Keratinocyte (primary cell): ENCODE measurements around the gene TLE6. TPM values are rescaled to one million over a fixed set of nuclear protein-coding genes. Genes with fewer than 3 reads are reported as not detected.

Experiments
- DNase-seq: peaks from one replicate; pipeline ENCODE4 v3.0.0-alpha.2; 2011; ENCODE audit warnings: low read depth, missing footprints, low spot score
- FAIRE-seq: peaks from 2 replicates; lab custom pipeline; 2011; peaks lifted over from hg19 to GRCh38; lab: Jason Lieb, UNC
- H2AFZ ChIP-seq: 2 replicates; pipeline ENCODE4 v1.6.0; 2012; ENCODE audit warnings: low read length, control low read depth, inconsistent platforms; ENCODE audit not compliant: control insufficient read depth
- H3K27ac ChIP-seq: 2 replicates; pipeline ENCODE4 v1.5.1; 2011; ENCODE audit warnings: low read length; ENCODE audit not compliant: control insufficient read depth, insufficient read depth
- H3K27me3 ChIP-seq: 3 replicates; pipeline ENCODE4 v1.6.0; 2011; ENCODE audit warnings: low read length; ENCODE audit not compliant: control insufficient read depth, insufficient read depth; ENCODE audit errors: extremely low read depth
- H3K36me3 ChIP-seq, 2 experiments: 2 replicates in 1 of 2; 3 replicates in 1 of 2; pipeline ENCODE4 v1.5.1; 2011; ENCODE audit warnings: low read length in 2 of 2, mild to moderate bottlenecking in 1 of 2; ENCODE audit not compliant: control insufficient read depth in 2 of 2, insufficient read depth in 2 of 2; ENCODE audit errors: extremely low read depth in 1 of 2
- H3K4me1 ChIP-seq: 3 replicates; pipeline ENCODE4 v1.5.1; 2011; ENCODE audit warnings: low read length; ENCODE audit not compliant: control insufficient read depth, insufficient read depth; ENCODE audit errors: extremely low read depth
- H3K4me2 ChIP-seq: 3 replicates; pipeline ENCODE4 v1.6.0; 2011; ENCODE audit warnings: low read depth, low read length; ENCODE audit not compliant: control insufficient read depth, insufficient read depth; ENCODE audit errors: extremely low read depth
- H3K4me3 ChIP-seq, 3 experiments: fragments of 200-600 bp in 1 of 3; sonication (generic) in 1 of 3; 2 replicates in 2 of 3; 3 replicates in 1 of 3; pipeline ENCODE4 v1.5.1; 2011 to 2016; ENCODE audit warnings: low read length in 3 of 3, mild to moderate bottlenecking in 3 of 3, control low read depth in 2 of 3, inconsistent platforms in 1 of 3, low read depth in 1 of 3, mixed read lengths in 1 of 3, mixed run types in 1 of 3, moderate library complexity in 1 of 3; ENCODE audit not compliant: control insufficient read depth in 2 of 3, insufficient read depth in 2 of 3; ENCODE audit errors: extremely low read depth in 1 of 3
- H3K79me2 ChIP-seq: 2 replicates; pipeline ENCODE4 v1.6.0; 2012; ENCODE audit warnings: low read length; ENCODE audit not compliant: control insufficient read depth, insufficient read depth
- H3K9ac ChIP-seq: 3 replicates; pipeline ENCODE4 v1.6.0; 2011; ENCODE audit warnings: low read length; ENCODE audit not compliant: control insufficient read depth, insufficient read depth; ENCODE audit errors: extremely low read depth
- H3K9me1 ChIP-seq: 3 replicates; pipeline ENCODE4 v1.6.0; 2011; ENCODE audit warnings: low read length; ENCODE audit not compliant: control insufficient read depth, insufficient read depth; ENCODE audit errors: extremely low read depth
- H3K9me3 ChIP-seq: 2 replicates; pipeline ENCODE4 v1.5.1; 2012; ENCODE audit warnings: low read depth, low read length; ENCODE audit not compliant: control insufficient read depth
- H4K20me1 ChIP-seq: 3 replicates; pipeline ENCODE4 v1.6.0; 2011; ENCODE audit warnings: low read length; ENCODE audit not compliant: control insufficient read depth, insufficient read depth; ENCODE audit errors: extremely low read depth
- EZH2 ChIP-seq: IDR thresholded peaks from one replicate; pipeline ENCODE4 v1.6.1; 2012; ENCODE audit warnings: inconsistent platforms, mild to moderate bottlenecking, low read length, moderate library complexity
- dilution Hi-C: fragments of 300-500 bp; cut with MboI; formaldehyde crosslinking; loops from one replicate; pipeline ENCODE4 v1.7.0; 2020; ENCODE audit warnings: low sequenced_read_pairs; ENCODE audit not compliant: extremely low pct_ligation_motif_present
- polyA plus RNA-seq, 5 experiments: library from polyadenylated mRNA; depleted of rRNA in 3 of 5; stranded (reverse) in 3 of 5; stranded (forward) in 1 of 5; unstranded in 1 of 5; fragments of >200 nt; gene quantifications; 1 replicate in 1 of 5; 2 replicates in 3 of 5; 3 replicates in 1 of 5; pipeline versions ENCODE4 v1.2.1 to v1.2.3, GENCODE V29; 2011 to 2012; ENCODE audit warnings: missing spikeins in 2 of 5, low read depth in 1 of 5, low replicate concordance in 1 of 5
- TF ChIP-seq, protein P1 (sequence below), 3 experiments: IDR thresholded peaks in 1 of 3; conservative IDR thresholded peaks in 1 of 3; optimal IDR thresholded peaks in 1 of 3; 2 replicates in 2 of 3; 3 replicates in 1 of 3; pipeline versions ENCODE3 to v1.5.1; 2011; ENCODE audit warnings: low read length in 3 of 3, mild to moderate bottlenecking in 3 of 3, moderate library complexity in 2 of 3, control low read depth in 1 of 3, inconsistent platforms in 1 of 3; ENCODE audit not compliant: insufficient read depth in 2 of 3; ENCODE audit errors: extremely low read depth in 1 of 3

Gene TLE6
- polyA plus RNA-seq, 1 donor (not counting 4 experiments of a cell fraction or from before 2014, with no cell fraction given), result 1.2 TPM

DNA sequence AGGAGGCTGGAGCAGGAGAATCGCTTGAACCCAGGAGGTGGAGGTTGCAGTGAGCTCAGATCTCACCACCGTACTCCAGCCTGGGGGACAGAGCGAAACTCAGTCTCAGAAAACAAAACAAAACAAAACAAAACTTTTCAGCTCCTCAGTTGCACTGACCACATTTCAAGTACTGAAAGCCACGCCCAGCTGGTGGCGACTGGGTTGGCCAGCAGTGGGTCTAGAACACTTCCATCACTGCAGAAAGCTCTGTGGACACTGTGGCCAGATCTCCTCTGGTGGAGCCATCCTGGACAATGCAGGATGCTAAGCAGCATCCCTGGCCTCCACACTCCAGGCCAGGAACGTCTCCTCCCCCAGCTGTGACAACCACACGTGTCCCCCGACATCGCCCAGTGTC is 30.6 kb downstream of the TLE6 start:
- H4K20me1 ChIP-seq, result no peaks in the 10 kb centered on the region
- FAIRE-seq, result no peak
- dilution Hi-C loops, result no loop called here
- DNase-seq, result no peak
- H3K4me1 ChIP-seq, result no peaks in the 10 kb centered on the region
- H3K27ac ChIP-seq, result no peak overlapping the region
- H2AFZ ChIP-seq, result no peak overlapping the region
- no peak for TF ChIP-seq EZH2
- TF ChIP-seq, protein P1, sequence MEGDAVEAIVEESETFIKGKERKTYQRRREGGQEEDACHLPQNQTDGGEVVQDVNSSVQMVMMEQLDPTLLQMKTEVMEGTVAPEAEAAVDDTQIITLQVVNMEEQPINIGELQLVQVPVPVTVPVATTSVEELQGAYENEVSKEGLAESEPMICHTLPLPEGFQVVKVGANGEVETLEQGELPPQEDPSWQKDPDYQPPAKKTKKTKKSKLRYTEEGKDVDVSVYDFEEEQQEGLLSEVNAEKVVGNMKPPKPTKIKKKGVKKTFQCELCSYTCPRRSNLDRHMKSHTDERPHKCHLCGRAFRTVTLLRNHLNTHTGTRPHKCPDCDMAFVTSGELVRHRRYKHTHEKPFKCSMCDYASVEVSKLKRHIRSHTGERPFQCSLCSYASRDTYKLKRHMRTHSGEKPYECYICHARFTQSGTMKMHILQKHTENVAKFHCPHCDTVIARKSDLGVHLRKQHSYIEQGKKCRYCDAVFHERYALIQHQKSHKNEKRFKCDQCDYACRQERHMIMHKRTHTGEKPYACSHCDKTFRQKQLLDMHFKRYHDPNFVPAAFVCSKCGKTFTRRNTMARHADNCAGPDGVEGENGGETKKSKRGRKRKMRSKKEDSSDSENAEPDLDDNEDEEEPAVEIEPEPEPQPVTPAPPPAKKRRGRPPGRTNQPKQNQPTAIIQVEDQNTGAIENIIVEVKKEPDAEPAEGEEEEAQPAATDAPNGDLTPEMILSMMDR (optimal IDR thresholded peaks at IDR 0.05 in 1 of 3, IDR thresholded peaks at IDR 0.05 in 1 of 3, conservative IDR thresholded peaks at IDR 0.05 in 1 of 3; ENCODE audit: extremely low read depth in 1 of 3, insufficient read depth in 2 of 3, low read length in 3 of 3), result no peak
- H3K36me3 ChIP-seq, result no peaks in the 10 kb centered on the region
- H3K4me3 ChIP-seq, result no peak overlapping the region
- no peak overlapping the region for H3K4me2 ChIP-seq
- H3K9ac ChIP-seq, result no peak overlapping the region
- no peaks in the 10 kb centered on the region for H3K9me1 ChIP-seq
- H3K27me3 ChIP-seq, result no peaks in the 10 kb centered on the region
- no peaks in the 10 kb centered on the region for H3K9me3 ChIP-seq
- no peaks in the 10 kb centered on the region for H3K79me2 ChIP-seq

GRCh38 chr19:3008994-3009393 is 31.6 kb downstream of the TLE6 start:
- Histone ChIP-seq H3K4me1 (no peaks in the 10 kb centered on the region), H3K4me3 (no peak overlapping the region), H2AFZ (no peak overlapping the region), H3K9me3 (no peaks in the 10 kb centered on the region), H3K27ac (no peak overlapping the region), H4K20me1 (no peaks in the 10 kb centered on the region), H3K36me3 (no peaks in the 10 kb centered on the region), H3K27me3 (no peaks in the 10 kb centered on the region), H3K9ac (no peak overlapping the region), H3K4me2 (no peak overlapping the region), H3K9me1 (no peaks in the 10 kb centered on the region), H3K79me2 (no peaks in the 10 kb centered on the region)
- DNase-seq (no peak), FAIRE-seq (no peak)
- dilution Hi-C loops, result no loop called here
- TF ChIP-seq EZH2, result no peak
- TF ChIP-seq, protein P1 (optimal IDR thresholded peaks at IDR 0.05 in 1 of 3, IDR thresholded peaks at IDR 0.05 in 1 of 3, conservative IDR thresholded peaks at IDR 0.05 in 1 of 3; ENCODE audit: extremely low read depth in 1 of 3, insufficient read depth in 2 of 3, low read length in 3 of 3), result no peak
